Right lung (tissue), 5 donors: ENCODE results near the gene UBE3A. TPM values are rescaled to one million over a fixed set of nuclear protein-coding genes. Genes with fewer than 3 reads are reported as not detected.
"Not testable (repeated sequence)": the region's sequence is repeated elsewhere in the genome, so short reads cannot be mapped to it uniquely, and the experiment has no call there.

ENCODE experiments used
- DNase-seq, 2 donors: peaks; one replicate each; pipeline ENCODE4 v3.0.0-alpha.2; 2013
- polyA plus RNA-seq, 5 donors: library from polyadenylated mRNA; unstranded; fragments of 120-200 nt; gene quantifications; one replicate each; pipeline versions ENCODE4 v1.2.1 to v1.2.3, GENCODE V29; 2013; ENCODE audit warnings: inconsistent platforms in 1 of 5, low replicate concordance in 1 of 5; ENCODE audit not compliant: insufficient read length in 5 of 5, insufficient read depth in 1 of 5

Gene UBE3A
- polyA plus RNA-seq, 5 donors, result 60.5 to 98.1 (median 87.8) TPM

- DNase-seq, result no peak
Observed at GRCh38 chr15:25441111-25441510, 2.3 kb upstream of the UBE3A start.

- DNase-seq, result peak in 1 of 2 donors; percentile 45
Observed at GRCh38 chr15:25439369-25439836, 579 bp upstream of the UBE3A start.

- peak; percentile 60 to 63 for DNase-seq
Observed at GRCh38 chr15:25437777-25438600, 835 bp downstream of the UBE3A start.

GRCh38 chr15:25436707-25437106 lies 2.1 kb downstream of the UBE3A start:
- no peak for DNase-seq

GRCh38 chr15:25435474-25436243 lies 3.2 kb downstream of the UBE3A start:
- no peak for DNase-seq

GRCh38 chr15:25433118-25433865 lies 5.5 kb downstream of the UBE3A start:
- no peak for DNase-seq

GRCh38 chr15:25431836-25432561 lies 6.8 kb downstream of the UBE3A start:
- DNase-seq, result no peak

- no peak for DNase-seq
Observed at GRCh38 chr15:25427861-25428260, 11.0 kb downstream of the UBE3A start.

GRCh38 chr15:25426896-25427610 lies 11.8 kb downstream of the UBE3A start:
- no peak for DNase-seq

GRCh38 chr15:25424073-25424472 lies 14.8 kb downstream of the UBE3A start:
- DNase-seq, result no peak

- DNase-seq, result no peak
Observed at GRCh38 chr15:25422021-25422420, 16.8 kb downstream of the UBE3A start.

- no peak for DNase-seq
Observed at GRCh38 chr15:25418202-25418601, 20.6 kb downstream of the UBE3A start.

- DNase-seq, result no peak
Observed at GRCh38 chr15:25417604-25418003, 21.2 kb downstream of the UBE3A start.

- DNase-seq, result no peak
Observed at GRCh38 chr15:25416693-25417092, 22.1 kb downstream of the UBE3A start.

- no peak for DNase-seq
Observed at GRCh38 chr15:25415707-25416106, 23.1 kb downstream of the UBE3A start.

- DNase-seq, result no peak
Observed at GRCh38 chr15:25415217-25415616, 23.6 kb downstream of the UBE3A start.

GRCh38 chr15:25410649-25411048 lies 28.2 kb downstream of the UBE3A start:
- DNase-seq, result no peak

- DNase-seq, result not testable (repeated sequence)
Observed at GRCh38 chr15:25409731-25410130, 29.1 kb downstream of the UBE3A start.

GRCh38 chr15:25408929-25409328 lies 29.9 kb downstream of the UBE3A start:
- DNase-seq, result no peak

GRCh38 chr15:25408428-25408827 lies 30.4 kb downstream of the UBE3A start:
- no peak for DNase-seq

- no peak for DNase-seq
Observed at GRCh38 chr15:25407950-25408349, 30.9 kb downstream of the UBE3A start.
